GM12865 (cell line): ENCODE results near the gene PHF21B.

ENCODE experiments used
- DNase-seq: peaks from one replicate; pipeline ENCODE4 v3.0.0; 2010; ENCODE audit warnings: low read depth
- H3K4me3 ChIP-seq: 2 replicates; pipeline ENCODE4 v1.5.1; 2011; ENCODE audit warnings: mild to moderate bottlenecking, low read depth, low read length, control low read depth
- TF ChIP-seq, protein P1 (sequence below): IDR thresholded peaks from 2 replicates; pipeline ENCODE4 v1.5.1; 2011; ENCODE audit warnings: low read length, control low read depth, low read depth, inconsistent platforms; ENCODE audit not compliant: insufficient read depth; ENCODE audit errors: missing control alignments

PHF21B gene

GRCh38 chr22:44956840-44957767, 52.7 kb downstream of the PHF21B start:
- H3K4me3 ChIP-seq: no peak overlapping the region
- no peak for DNase-seq
- TF ChIP-seq, protein P1, sequence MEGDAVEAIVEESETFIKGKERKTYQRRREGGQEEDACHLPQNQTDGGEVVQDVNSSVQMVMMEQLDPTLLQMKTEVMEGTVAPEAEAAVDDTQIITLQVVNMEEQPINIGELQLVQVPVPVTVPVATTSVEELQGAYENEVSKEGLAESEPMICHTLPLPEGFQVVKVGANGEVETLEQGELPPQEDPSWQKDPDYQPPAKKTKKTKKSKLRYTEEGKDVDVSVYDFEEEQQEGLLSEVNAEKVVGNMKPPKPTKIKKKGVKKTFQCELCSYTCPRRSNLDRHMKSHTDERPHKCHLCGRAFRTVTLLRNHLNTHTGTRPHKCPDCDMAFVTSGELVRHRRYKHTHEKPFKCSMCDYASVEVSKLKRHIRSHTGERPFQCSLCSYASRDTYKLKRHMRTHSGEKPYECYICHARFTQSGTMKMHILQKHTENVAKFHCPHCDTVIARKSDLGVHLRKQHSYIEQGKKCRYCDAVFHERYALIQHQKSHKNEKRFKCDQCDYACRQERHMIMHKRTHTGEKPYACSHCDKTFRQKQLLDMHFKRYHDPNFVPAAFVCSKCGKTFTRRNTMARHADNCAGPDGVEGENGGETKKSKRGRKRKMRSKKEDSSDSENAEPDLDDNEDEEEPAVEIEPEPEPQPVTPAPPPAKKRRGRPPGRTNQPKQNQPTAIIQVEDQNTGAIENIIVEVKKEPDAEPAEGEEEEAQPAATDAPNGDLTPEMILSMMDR: no peak

DNA sequence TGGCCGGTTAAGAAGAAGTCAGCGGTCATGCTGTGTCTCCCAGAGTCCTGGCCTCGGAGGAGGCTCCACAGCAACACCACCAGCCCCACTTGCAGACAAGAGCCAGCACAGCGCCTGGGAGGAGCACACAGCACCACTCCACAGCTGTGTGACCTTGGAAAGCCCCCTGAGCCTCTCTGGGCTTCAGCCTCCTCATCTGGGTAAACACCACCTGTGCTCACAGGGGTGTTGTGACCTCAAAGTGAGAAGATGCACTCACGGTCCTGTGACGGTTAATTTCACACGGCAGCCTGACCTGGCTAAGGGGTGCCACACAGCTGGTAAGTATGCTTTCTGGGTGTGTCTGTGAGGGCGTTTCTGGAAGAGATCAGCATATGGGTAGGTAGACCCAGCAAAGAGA, 54.7 kb downstream of the PHF21B start:
- DNase-seq: peak; percentile 90
- H3K4me3 ChIP-seq: peak overlapping the region; percentile 43
- TF ChIP-seq, protein P1: no peak

GRCh38 chr22:44954149-44954548, 55.7 kb downstream of the PHF21B start:
- TF ChIP-seq, protein P1: no peak
- peak overlapping the region; percentile 11 for H3K4me3 ChIP-seq
- DNase-seq: peak; percentile 73

DNA sequence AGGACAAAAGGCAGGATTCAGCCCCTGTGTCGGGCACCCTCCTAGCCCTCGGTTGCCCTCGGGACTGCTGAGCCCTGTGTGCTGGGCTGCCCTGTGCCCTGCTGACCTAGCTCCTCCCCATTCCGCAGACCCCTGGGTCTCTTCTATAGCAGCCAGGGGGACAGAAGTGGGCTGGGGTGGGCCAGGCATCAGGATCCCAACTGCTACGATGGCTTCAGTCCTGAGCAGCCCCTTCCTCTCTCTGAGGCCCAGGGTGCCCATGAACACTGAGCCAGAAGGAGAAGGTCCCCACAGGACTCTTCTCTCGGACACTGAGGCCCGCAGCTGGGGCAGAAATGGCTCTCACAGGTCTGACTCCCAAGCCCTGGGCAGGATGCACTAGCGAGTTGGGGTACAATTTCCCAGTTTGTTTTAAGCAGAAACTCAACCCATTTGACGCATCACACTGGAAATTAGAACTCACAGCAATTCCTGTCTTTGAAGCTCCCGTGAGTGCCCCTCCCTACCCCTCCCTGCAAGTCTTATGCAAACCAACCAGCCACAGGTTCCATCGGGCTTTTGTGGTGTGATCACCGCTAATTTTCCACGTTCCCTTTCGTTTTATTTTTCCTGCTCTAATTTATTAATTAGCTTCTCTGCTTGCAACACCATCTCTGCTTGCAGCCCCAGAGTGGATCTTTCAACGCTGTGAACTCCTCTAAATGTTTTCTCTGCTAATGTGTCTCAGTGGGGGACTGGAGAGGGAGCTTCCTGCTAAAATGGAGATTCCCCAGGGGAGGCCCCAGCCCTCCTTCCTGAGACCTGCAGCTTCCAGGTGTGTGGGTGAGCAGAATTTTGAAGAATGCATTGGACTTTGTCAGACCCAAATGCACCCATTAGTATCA, 56.7 kb downstream of the PHF21B start:
- TF ChIP-seq, protein P1: no peak
- H3K4me3 ChIP-seq: no peak overlapping the region; the same call in 1 of the 2 replicates
- peak; percentile 43 for DNase-seq

GRCh38 chr22:44951510-44951816, 58.3 kb downstream of the PHF21B start:
- TF ChIP-seq, protein P1: no peak
- H3K4me3 ChIP-seq: no peak overlapping the region
- DNase-seq: no peak

GRCh38 chr22:44950806-44951509, 58.8 kb downstream of the PHF21B start:
- TF ChIP-seq, protein P1: no peak
- peak; percentile 80 for DNase-seq
- H3K4me3 ChIP-seq: no peak overlapping the region
